Stimulated activated CD4-positive, alpha-beta T cell treated with anti-CD3 and anti-CD28 coated beads, TNF-alpha, amount 100 ng/mL, for 24 hours (primary cell): ENCODE data around the gene GLB1L2.

Experiments
- DNase-seq, 3 experiments: peaks; one replicate each; pipeline ENCODE4 v3.0.0-alpha.2; 2020; ENCODE audit warnings: low read depth in 3 of 3

The GLB1L2 gene

GRCh38 chr11:134385774-134386565, 54.2 kb downstream of the GLB1L2 start:
- no peak for DNase-seq

- DNase-seq, result no peak
These were observed 55.2 kb downstream of the GLB1L2 start for GRCh38 chr11:134386945-134387344.

- no peak for DNase-seq
These were observed 55.7 kb downstream of the GLB1L2 start for GRCh38 chr11:134387501-134387900.

GRCh38 chr11:134388590-134388989, 56.8 kb downstream of the GLB1L2 start:
- no peak for DNase-seq

- DNase-seq, result no peak
These were observed 57.8 kb downstream of the GLB1L2 start for GRCh38 chr11:134389464-134390180.

- DNase-seq, result no peak
These were observed 59.1 kb downstream of the GLB1L2 start for GRCh38 chr11:134390706-134391569.

- DNase-seq, result no peak
These were observed 59.9 kb downstream of the GLB1L2 start for GRCh38 chr11:134391656-134392055.

- no peak for DNase-seq
These were observed 61.3 kb downstream of the GLB1L2 start for GRCh38 chr11:134392953-134393615.

- no peak for DNase-seq
These were observed 61.9 kb downstream of the GLB1L2 start for GRCh38 chr11:134393638-134394037.

GRCh38 chr11:134394311-134394710, 62.5 kb downstream of the GLB1L2 start:
- no peak for DNase-seq

- no peak for DNase-seq
These were observed 63.2 kb downstream of the GLB1L2 start for GRCh38 chr11:134395002-134395401.

- no peak for DNase-seq
These were observed 65.7 kb downstream of the GLB1L2 start for GRCh38 chr11:134397304-134398078.

- DNase-seq, result no peak
These were observed 66.3 kb downstream of the GLB1L2 start for GRCh38 chr11:134398079-134398444.

- DNase-seq, result no peak
These were observed 67.0 kb downstream of the GLB1L2 start for GRCh38 chr11:134398644-134399292.

- DNase-seq, result no peak
These were observed 67.5 kb downstream of the GLB1L2 start for GRCh38 chr11:134399293-134399654.

GRCh38 chr11:134399996-134400395, 68.2 kb downstream of the GLB1L2 start:
- no peak for DNase-seq

- no peak for DNase-seq
These were observed 70.3 kb downstream of the GLB1L2 start for GRCh38 chr11:134401825-134402809.

GRCh38 chr11:134402910-134403309, 71.1 kb downstream of the GLB1L2 start:
- DNase-seq, result no peak
